GM23338 (cell line): Measurements from ENCODE around the gene ZNF831. TPM values are rescaled to one million over a fixed set of nuclear protein-coding genes. Genes with fewer than 3 reads are reported as not detected.

Experiments
- ATAC-seq: fragments of 200-7000 bp; cut with Tn5 transposase; 3 replicates; pipeline ENCODE4 v1.9.1; 2020
- DNase-seq: peaks from one replicate; pipeline ENCODE4 v3.0.0-alpha.2; 2015; ENCODE audit warnings: low spot score
- H2AFZ ChIP-seq: fragments of 200-600 bp; sonication (generic); 2 replicates; pipeline ENCODE4 v1.8.0; 2016; ENCODE audit warnings: antibody characterized with exemption, mild to moderate bottlenecking, moderate library complexity
- H3F3A ChIP-seq: fragments of 200-600 bp; sonication (generic); replicated peaks from 2 replicates; pipeline ENCODE4 v1.8.0; 2017; ENCODE audit warnings: antibody characterized with exemption, mixed run types, low read depth
- H3K27ac ChIP-seq: fragments of 200-600 bp; sonication (generic); 2 replicates; pipeline ENCODE4 v1.6.1; 2016; ENCODE audit warnings: low read depth
- H3K27me3 ChIP-seq: fragments of 200-600 bp; sonication (generic); 2 replicates; pipeline ENCODE4 v1.8.0; 2016; ENCODE audit warnings: mild to moderate bottlenecking, mixed run types, moderate library complexity; ENCODE audit not compliant: insufficient read depth
- H3K36me3 ChIP-seq: fragments of 200-600 bp; sonication (generic); 2 replicates; pipeline ENCODE4 v1.8.0; 2016; ENCODE audit warnings: mild to moderate bottlenecking; ENCODE audit not compliant: insufficient read depth
- H3K4me1 ChIP-seq: fragments of 200-600 bp; sonication (generic); 2 replicates; pipeline ENCODE4 v1.8.0; 2016; ENCODE audit warnings: mild to moderate bottlenecking, moderate library complexity; ENCODE audit not compliant: insufficient read depth
- H3K4me2 ChIP-seq: fragments of 200-600 bp; sonication (generic); 2 replicates; pipeline ENCODE4 v1.7.1; 2017; ENCODE audit warnings: mixed run types
- H3K4me3 ChIP-seq: fragments of 200-600 bp; sonication (generic); 2 replicates; pipeline ENCODE4 v1.6.1; 2016; ENCODE audit warnings: mixed run types
- H3K79me2 ChIP-seq: fragments of 200-600 bp; sonication (generic); replicated peaks from 2 replicates; pipeline ENCODE4 v1.8.0; 2017; ENCODE audit warnings: mild to moderate bottlenecking; ENCODE audit not compliant: insufficient read depth
- H3K9me2 ChIP-seq: fragments of 200-600 bp; sonication (generic); 2 replicates; pipeline ENCODE4 v1.8.0; 2017; ENCODE audit not compliant: insufficient read depth
- H4K20me1 ChIP-seq: fragments of 200-600 bp; sonication (generic); replicated peaks from 2 replicates; pipeline ENCODE4 v1.8.0; 2017; ENCODE audit warnings: mild to moderate bottlenecking; ENCODE audit not compliant: insufficient read depth
- H3K27ac Mint-ChIP-seq: 2 replicates; pipeline ENCODE4 v1.8.0; 2020; ENCODE audit warnings: inconsistent platforms, mild to moderate bottlenecking, moderate library complexity, mixed read lengths
- H3K27me3 Mint-ChIP-seq: 3 replicates; pipeline ENCODE4 v1.8.0; 2022; ENCODE audit warnings: low read depth, mild to moderate bottlenecking, moderate library complexity, mixed read lengths, inconsistent platforms; ENCODE audit not compliant: insufficient read depth, poor library complexity
- H3K36me3 Mint-ChIP-seq: 3 replicates; pipeline ENCODE4 v1.8.0; 2021; ENCODE audit warnings: low read depth, mild to moderate bottlenecking, inconsistent platforms, moderate library complexity, mixed read lengths
- H3K4me1 Mint-ChIP-seq: 3 replicates; pipeline ENCODE4 v1.8.0; 2020; ENCODE audit warnings: mild to moderate bottlenecking, inconsistent platforms, mixed read lengths
- H3K4me3 Mint-ChIP-seq: 3 replicates; pipeline ENCODE4 v1.8.0; 2021; ENCODE audit warnings: moderate library complexity, mild to moderate bottlenecking, inconsistent platforms, mixed read lengths
- H3K9me3 Mint-ChIP-seq: 3 replicates; pipeline ENCODE4 v1.8.0; 2020; ENCODE audit warnings: moderate library complexity, mild to moderate bottlenecking, inconsistent platforms, mixed read lengths
- ETS1 ChIP-seq: IDR thresholded peaks from 2 replicates; pipeline ENCODE4 v1.6.1; 2016; ENCODE audit warnings: antibody characterized with exemption
- EZH2phosphoT487 ChIP-seq: fragments of 200-600 bp; sonication (generic); IDR thresholded peaks from one replicate; pipeline ENCODE4 v1.8.1; 2018; ENCODE audit warnings: antibody characterized with exemption; ENCODE audit not compliant: unreplicated experiment
- NANOG ChIP-seq: IDR thresholded peaks from 2 replicates; pipeline ENCODE4 v1.6.1; 2016; ENCODE audit warnings: antibody characterized with exemption, borderline replicate concordance
- POLR2AphosphoS5 ChIP-seq: IDR thresholded peaks from 2 replicates; pipeline ENCODE4 v1.6.1; 2016; ENCODE audit warnings: antibody characterized with exemption, low read depth
- REST ChIP-seq: IDR thresholded peaks from one replicate; pipeline ENCODE4 v1.6.1; 2018; ENCODE audit warnings: antibody characterized with exemption; ENCODE audit not compliant: unreplicated experiment
- STAT1 ChIP-seq: IDR thresholded peaks from one replicate; pipeline ENCODE4 v1.6.1; 2016; ENCODE audit warnings: antibody characterized with exemption; ENCODE audit not compliant: unreplicated experiment
- ZNF114 ChIP-seq: fragments of 250-450 bp; sonication (Bioruptor Pico); IDR thresholded peaks from 2 replicates; pipeline ENCODE4 v1.5.0; 2020; ENCODE audit warnings: mild to moderate bottlenecking, moderate library complexity
- ZNF462 ChIP-seq: fragments of 250-450 bp; sonication (Bioruptor Pico); IDR thresholded peaks from 2 replicates; pipeline ENCODE4 v1.5.0; 2020; ENCODE audit warnings: mild to moderate bottlenecking, moderate library complexity
- polyA plus RNA-seq: library from polyadenylated mRNA; unstranded; fragments of >200 nt; fragmentation: Nextera tagmentation; extraction: Ambion mirVana; gene quantifications from 2 replicates; pipeline ENCODE4 v1.2.1, GENCODE V29; 2016
- total RNA-seq: library from RNA; depleted of rRNA; stranded (reverse); fragments of >200 nt; shearing (Covaris generic); gene quantifications from 2 replicates; pipeline ENCODE4 v1.2.3, GENCODE V29; 2014

The ZNF831 gene
- total and polyA plus RNA-seq, 2 experiments from 2014 or later: not detected

- no peaks in the 10 kb centered on the region for H3K79me2 ChIP-seq
- no peak overlapping the region for H3K4me3 ChIP-seq
- Mint-ChIP-seq H3K4me1 (no peaks in the 10 kb centered on the region; the same call in 2 of the 3 replicates), H3K27ac (no peak overlapping the region), H3K27me3 (no peaks in the 10 kb centered on the region), H3K9me3 (peaks cover 3% of the 10 kb centered on the region; the same call in 2 of the 3 replicates), H3K4me3 (no peak overlapping the region), H3K36me3 (no peaks in the 10 kb centered on the region)
- TF ChIP-seq ZNF462 (CRISPR knock-in tag) (no peak), NANOG (no peak), EZH2phosphoT487 (no peak), ZNF114 (CRISPR knock-in tag) (no peak), ETS1 (no peak), STAT1 (no peak), POLR2AphosphoS5 (no peak), REST (no peak)
- no peaks in the 10 kb centered on the region for H3F3A ChIP-seq
- H3K4me1 ChIP-seq: no peaks in the 10 kb centered on the region
- H3K36me3 ChIP-seq: no peaks in the 10 kb centered on the region
- no peak overlapping the region for H2AFZ ChIP-seq
- no peak overlapping the region for H3K4me2 ChIP-seq
- DNase-seq (no peak), ATAC-seq (no peak)
- H3K27ac ChIP-seq: no peak overlapping the region
- H3K9me2 ChIP-seq: no peaks in the 10 kb centered on the region
- H3K27me3 ChIP-seq: no peaks in the 10 kb centered on the region
- no peaks in the 10 kb centered on the region for H4K20me1 ChIP-seq
Observed at GRCh38 chr20:59170406-59171349, 7.1 kb downstream of the ZNF831 start.
